H1 (cell line): ENCODE measurements around the gene RNF151. TPM values are rescaled to one million over a fixed set of nuclear protein-coding genes. Genes with fewer than 3 reads are reported as not detected.
A peak's percentile ranks its signal among the peaks of the same experiment; 100 is the strongest.

ENCODE experiments used
- CTCF ChIA-PET: fragments of 300-600 bp; sonication (Branson Sonifier 250); formaldehyde crosslinking; loops from one replicate; lab custom pipeline; 2021; ENCODE audit not compliant: partially characterized antibody; lab: Charles Lee
- POLR2A ChIA-PET: fragments of 300-600 bp; sonication (Branson Sonifier 250); formaldehyde crosslinking; loops from one replicate; lab custom pipeline; 2021; ENCODE audit warnings: inconsistent platforms; ENCODE audit not compliant: partially characterized antibody; lab: Charles Lee
- DNase-seq, 2 experiments: peaks; one replicate each; pipeline versions ENCODE4 v3.0.0 to v3.0.0-alpha.2; 2010 to 2022; ENCODE audit warnings: low spot score in 2 of 2, low read depth in 1 of 2, mixed read lengths in 1 of 2
- FAIRE-seq: peaks from 2 replicates; lab custom pipeline; 2011; peaks lifted over from hg19 to GRCh38; lab: Jason Lieb, UNC
- H2AFZ ChIP-seq: 2 replicates; pipeline ENCODE4 v1.8.1; 2012; ENCODE audit warnings: low read length, inconsistent platforms
- H2AK5ac ChIP-seq: 2 replicates; pipeline ENCODE4 v1.6.1; 2013; ENCODE audit warnings: low read depth, low read length
- H2BK120ac ChIP-seq: replicated peaks from 2 replicates; pipeline ENCODE3; 2013; ENCODE audit warnings: low read depth, low read length, inconsistent platforms
- H2BK12ac ChIP-seq: 2 replicates; pipeline ENCODE4 v1.6.1; 2013; ENCODE audit warnings: low read depth, low read length
- H2BK15ac ChIP-seq: 2 replicates; pipeline ENCODE4 v1.6.1; 2013; ENCODE audit warnings: low read length
- H2BK20ac ChIP-seq: 2 replicates; pipeline ENCODE4 v1.6.1; 2013; ENCODE audit warnings: low read length
- H2BK5ac ChIP-seq: 2 replicates; pipeline ENCODE4 v1.6.1; 2013; ENCODE audit warnings: low read depth, low read length
- H3K14ac ChIP-seq: 2 replicates; pipeline ENCODE4 v1.6.1; 2013; ENCODE audit warnings: inconsistent platforms; ENCODE audit not compliant: insufficient read length
- H3K18ac ChIP-seq: 2 replicates; pipeline ENCODE4 v1.6.1; 2013; ENCODE audit warnings: low read length; ENCODE audit errors: extremely low read depth
- H3K23ac ChIP-seq: 2 replicates; pipeline ENCODE4 v1.6.1; 2013; ENCODE audit warnings: inconsistent platforms; ENCODE audit not compliant: insufficient read length
- H3K23me2 ChIP-seq: 2 replicates; pipeline ENCODE4 v1.6.1; 2013; ENCODE audit warnings: low read depth, low read length
- H3K27ac ChIP-seq: 2 replicates; pipeline ENCODE4 v1.6.1; 2011; ENCODE audit warnings: low read depth, low read length, inconsistent platforms
- H3K27me3 ChIP-seq, 4 experiments: replicated peaks in 1 of 4; 1 replicate in 1 of 4; 2 replicates in 3 of 4; pipeline versions ENCODE4 v1.6.1 to v1.8.1; 2011 to 2013; ENCODE audit warnings: low read length in 3 of 4, mild to moderate bottlenecking in 3 of 4, inconsistent platforms in 2 of 4, mixed read lengths in 2 of 4, moderate library complexity in 1 of 4; ENCODE audit not compliant: control insufficient read depth in 3 of 4, insufficient read depth in 3 of 4; ENCODE audit errors: extremely low read depth in 1 of 4
- H3K36me3 ChIP-seq, 4 experiments: 2 replicates each; pipeline versions ENCODE4 v1.6.1 to v1.8.1; 2011 to 2013; ENCODE audit warnings: mild to moderate bottlenecking in 4 of 4, low read length in 3 of 4, moderate library complexity in 2 of 4, control low read depth in 1 of 4, inconsistent platforms in 1 of 4; ENCODE audit not compliant: insufficient read depth in 4 of 4, control insufficient read depth in 2 of 4
- H3K4ac ChIP-seq: replicated peaks from 2 replicates; pipeline ENCODE3; 2013; ENCODE audit warnings: low read length, low read depth, mixed read lengths, inconsistent platforms; ENCODE audit not compliant: insufficient read length
- H3K4me1 ChIP-seq, 4 experiments: replicated peaks in 1 of 4; 1 replicate in 1 of 4; 2 replicates in 3 of 4; pipeline versions ENCODE4 v1.6.1 to v1.8.1; 2011 to 2013; ENCODE audit warnings: low read length in 3 of 4, inconsistent platforms in 2 of 4, mixed read lengths in 1 of 4; ENCODE audit not compliant: insufficient read depth in 4 of 4, control insufficient read depth in 3 of 4
- H3K4me2 ChIP-seq, 2 experiments: 2 replicates each; pipeline versions ENCODE4 v1.6.1 to v1.8.1; 2011 to 2013; ENCODE audit warnings: low read depth in 2 of 2, low read length in 2 of 2, control low read depth in 1 of 2, inconsistent platforms in 1 of 2, mild to moderate bottlenecking in 1 of 2; ENCODE audit not compliant: insufficient read depth in 1 of 2
- H3K4me3 ChIP-seq, 4 experiments: fragments of 200-600, 300-600 bp in 1 of 4; sonication (generic), shearing (Covaris generic), sonication (Bioruptor Twin) in 1 of 4; 2 replicates each; pipeline versions ENCODE4 v1.5.1 to v1.8.1; 2011 to 2016; ENCODE audit warnings: low read length in 4 of 4, low read depth in 3 of 4, control low read depth in 2 of 4, inconsistent platforms in 2 of 4, mild to moderate bottlenecking in 2 of 4, mixed read lengths in 1 of 4, moderate library complexity in 1 of 4; ENCODE audit not compliant: insufficient read depth in 2 of 4; ENCODE audit errors: extremely low read depth in 1 of 4
- H3K56ac ChIP-seq: replicated peaks from 2 replicates; pipeline ENCODE3; 2013; ENCODE audit warnings: low read depth, mild to moderate bottlenecking, mixed read lengths, low read length, inconsistent platforms; ENCODE audit not compliant: insufficient read length
- H3K79me1 ChIP-seq: 2 replicates; pipeline ENCODE4 v1.6.1; 2013; ENCODE audit warnings: low read depth, low read length, control low read depth
- H3K79me2 ChIP-seq, 2 experiments: 2 replicates each; pipeline versions ENCODE4 v1.6.1 to v1.8.1; 2012 to 2013; ENCODE audit warnings: low read length in 2 of 2, mild to moderate bottlenecking in 2 of 2, inconsistent platforms in 1 of 2; ENCODE audit not compliant: insufficient read depth in 2 of 2, control insufficient read depth in 1 of 2
- H3K9ac ChIP-seq, 4 experiments: replicated peaks in 1 of 4; 1 replicate in 1 of 4; 2 replicates in 3 of 4; pipeline versions ENCODE4 v1.6.1 to v1.8.1; 2011 to 2013; ENCODE audit warnings: low read depth in 3 of 4, low read length in 3 of 4, control low read depth in 2 of 4, mild to moderate bottlenecking in 2 of 4, moderate library complexity in 2 of 4, inconsistent platforms in 1 of 4; ENCODE audit errors: extremely low read depth in 1 of 4
- H3K9me3 ChIP-seq, 2 experiments: 2 replicates each; pipeline versions ENCODE4 v1.6.1 to v1.8.1; 2012 to 2013; ENCODE audit warnings: mild to moderate bottlenecking in 2 of 2, moderate library complexity in 2 of 2, control low read depth in 1 of 2, inconsistent platforms in 1 of 2, low read depth in 1 of 2, low read length in 1 of 2, mixed read lengths in 1 of 2; ENCODE audit not compliant: insufficient read depth in 2 of 2
- H4K20me1 ChIP-seq, 2 experiments: replicated peaks in 1 of 2; 2 replicates each; pipeline versions ENCODE3 to v1.8.1; 2011 to 2013; ENCODE audit warnings: inconsistent platforms in 2 of 2, low read length in 2 of 2, mild to moderate bottlenecking in 1 of 2; ENCODE audit not compliant: insufficient read depth in 2 of 2, control insufficient read depth in 1 of 2
- H4K5ac ChIP-seq: 2 replicates; pipeline ENCODE4 v1.6.1; 2013; ENCODE audit warnings: low read length, low read depth, mixed read lengths, inconsistent platforms; ENCODE audit not compliant: insufficient read length
- H4K8ac ChIP-seq: 2 replicates; pipeline ENCODE4 v1.8.0; 2013; ENCODE audit warnings: mild to moderate bottlenecking, moderate library complexity, low read length, inconsistent platforms; ENCODE audit not compliant: insufficient read depth; ENCODE audit errors: extremely low read depth
- H4K91ac ChIP-seq: replicated peaks from 2 replicates; pipeline ENCODE3; 2013; ENCODE audit warnings: low read length, mixed read lengths, inconsistent platforms; ENCODE audit not compliant: insufficient read length
- CTBP2 ChIP-seq: IDR thresholded peaks from 2 replicates; pipeline ENCODE4 v1.7.0; 2011; ENCODE audit warnings: borderline replicate concordance, mild to moderate bottlenecking, moderate library complexity, mixed read lengths, low read length; ENCODE audit not compliant: insufficient read depth, insufficient read length
- EGR1 ChIP-seq: IDR thresholded peaks from 2 replicates; pipeline ENCODE4 v1.6.1; 2011; ENCODE audit warnings: low read depth, low read length, borderline replicate concordance
- FOSL1 ChIP-seq: IDR thresholded peaks from 2 replicates; pipeline ENCODE4 v1.6.1; 2011; ENCODE audit warnings: mild to moderate bottlenecking, low read depth, low read length, moderate library complexity; ENCODE audit not compliant: insufficient read depth
- JUND ChIP-seq: IDR thresholded peaks from 2 replicates; pipeline ENCODE4 v1.6.1; 2011; ENCODE audit warnings: mild to moderate bottlenecking, improper control_type of control experiment, low read length
- MAX ChIP-seq: IDR thresholded peaks from 2 replicates; pipeline ENCODE4 v1.6.1; 2012; ENCODE audit warnings: inconsistent platforms
- PHF8 ChIP-seq: fragments of 200-600 bp; sonication (generic); conservative IDR thresholded peaks from 2 replicates; pipeline ENCODE4 v1.7.1; 2012; ENCODE audit warnings: low read depth, mild to moderate bottlenecking, inconsistent platforms, low read length, moderate library complexity
- SIN3A ChIP-seq, 2 experiments: IDR thresholded peaks in 1 of 2; conservative IDR thresholded peaks in 1 of 2; 2 replicates each; pipeline ENCODE4 v1.6.1; 2011 to 2012; ENCODE audit warnings: low read length in 2 of 2, improper control_type of control experiment in 1 of 2, low read depth in 1 of 2, mild to moderate bottlenecking in 1 of 2
- TAF1 ChIP-seq: IDR thresholded peaks from 2 replicates; pipeline ENCODE4 v1.6.1; 2011; ENCODE audit warnings: mild to moderate bottlenecking, low read depth, low read length
- TAF7 ChIP-seq: optimal IDR thresholded peaks from 2 replicates; pipeline ENCODE3; 2011; ENCODE audit warnings: low read depth, mild to moderate bottlenecking, inconsistent platforms, low read length, moderate library complexity, borderline replicate concordance
- WGBS, 2 experiments: shearing (Covaris generic) in 1 of 2; methylation state at CpG; one replicate each; pipeline versions ENCODE4 v1.1.6 to v1.1.7; 2013 to 2015; ENCODE audit warnings: low lambda C conversion rate in 2 of 2, mixed read lengths in 2 of 2, inconsistent platforms in 1 of 2, low coverage in 1 of 2, missing lambda C conversion rate in 1 of 2; ENCODE audit not compliant: insufficient replicate concordance in 2 of 2, insufficient coverage in 1 of 2, insufficient read length in 1 of 2; ENCODE audit errors: extremely low coverage in 1 of 2, missing lambda C conversion rate in 1 of 2; 5-methylcytosine and 5-hydroxymethylcytosine counted together
- polyA plus RNA-seq, 7 experiments: library from polyadenylated mRNA; depleted of rRNA in 3 of 7; stranded (reverse) in 5 of 7; unstranded in 2 of 7; fragments of >200 nt in 5 of 7; fragments of 200-250 nt in 2 of 7; gene quantifications; 1 replicate in 5 of 7; 2 replicates in 1 of 7; 4 replicates in 1 of 7; pipeline versions ENCODE4 v1.2.1 to v1.2.3, GENCODE V29; 2011 to 2013; ENCODE audit warnings: missing spikeins in 2 of 7, mixed read lengths in 2 of 7
- total RNA-seq: library from RNA; stranded (reverse); fragmentation: NEBNext Ultra II Directional; extraction: Animal tissue kit (Norgen Biotek cat#: 25700); gene quantifications from 2 replicates; pipeline ENCODE4 v1.2.1, GENCODE V29; 2021

RNF151 gene
- total and polyA plus RNA-seq, 2 of the 8 experiments (the other 6 are each of a cell fraction or from before 2014, with no cell fraction given) = not detected

- FAIRE-seq = no peak
- TF ChIP-seq TAF7 = no peak
- peak; percentile 81 for TF ChIP-seq MAX
- TF ChIP-seq JUND = no peak
- peak; percentile 91 for TF ChIP-seq TAF1
- TF ChIP-seq CTBP2 = no peak
- peak; percentile 63 to 93; a peak in 3 of 4 replicates for TF ChIP-seq SIN3A (conservative IDR thresholded peaks at IDR 0.05 in 1 of 2, IDR thresholded peaks at IDR 0.05 in 1 of 2; ENCODE audit: low read depth in 1 of 2, low read length in 2 of 2)
- TF ChIP-seq EGR1 = no peak; the same call in 1 of the 2 replicates
- no peak for TF ChIP-seq FOSL1
- no peak; the same call in 1 of the 2 replicates for TF ChIP-seq PHF8
These were observed 17.1 kb downstream of the RNF151 start, which contains the start of gene GFER for GRCh38 chr16:1983544-1984346. Gene GFER, plus strand, starts transcription at chr16:1984193. Its CDS starts 26 bp downstream, at chr16:1984219.

More at GRCh38 chr16:1983544-1984346, 17.1 kb downstream of the RNF151 start, which contains the start of gene GFER:
- Histone ChIP-seq H2BK15ac (peak within 1 kb of the TSS; percentile 61; the same call in 1 of the 2 replicates), H4K20me1 (peaks cover 0 to 14% of the 10 kb centered on the region in 2 experiments), H3K23ac (no peak within 1 kb of the TSS), H2AFZ (peak within 1 kb of the TSS; percentile 15; the same call in 1 of the 2 replicates), H2BK5ac (peak within 1 kb of the TSS; percentile 75; the same call in 1 of the 2 replicates), H3K4me1 (peaks cover 3 to 41% (median 26%) of the 10 kb centered on the region in 4 experiments), H3K56ac (peak within 1 kb of the TSS; percentile 26), H2AK5ac (peak within 1 kb of the TSS; percentile 86; the same call in 1 of the 2 replicates), H4K91ac (no peak within 1 kb of the TSS), H3K14ac (no peak within 1 kb of the TSS), H3K79me1 (no peaks in the 10 kb centered on the region), H3K4ac (peak within 1 kb of the TSS; percentile 33), H3K23me2 (peaks cover 26% of the 10 kb centered on the region), H3K9ac (peak within 1 kb of the TSS; percentile 70 to 91 (median 84)), H3K79me2 (peaks cover 0 to 9% of the 10 kb centered on the region in 2 experiments; a peak in 1 of 4 replicates), H4K5ac (peak within 1 kb of the TSS; percentile 33), H3K27ac (peak within 1 kb of the TSS; percentile 43; the same call in 1 of the 2 replicates), H3K36me3 (peaks cover 2 to 5% (median 3%) of the 10 kb centered on the region in 4 experiments; a peak in 3 of 8 replicates), H3K4me3 (peak within 1 kb of the TSS; percentile 52 to 96 (median 73)), H4K8ac (peak within 1 kb of the TSS; percentile 89), H3K4me2 (peak within 1 kb of the TSS; percentile 58 to 97), H2BK120ac (no peak within 1 kb of the TSS), H3K9me3 (no peaks in the 10 kb centered on the region), H3K27me3 (peaks cover 8 to 45% (median 43%) of the 10 kb centered on the region in 4 experiments; a peak in 6 of 7 replicates), H3K18ac (peak within 1 kb of the TSS; percentile 71), H2BK20ac (no peak within 1 kb of the TSS), H2BK12ac (0 out of 2 replicates have a peak within 1 kb of the TSS, but pooled peaks have one; percentile 50)
- whole genome bisulfite sequencing, 2 experiments = 2% methylated on average over 75 of the region's 109 CpGs; no CpG with 5 or more reads in 1 of the 2 experiments
- ChIA-PET POLR2A (interaction anchor here (0.9 to 28.2 kb wide), 10 partner anchors 9 to 206 kb away, joined by 3 to 736 read pairs (median 4); partner anchors contain the start of genes NDUFB10, NTHL1, RNF151 and RPS2), CTCF (interaction anchor here (1.5 to 3.1 kb wide), 2 partner anchors 10 to 20 kb away, joined by 4 to 8 read pairs; no protein-coding TSS in a partner anchor)
- DNase-seq = peak; percentile 81 to 95
